ENCODE results near the gene AMACR. TPM values are rescaled to one million over a fixed set of nuclear protein-coding genes. Genes with fewer than 3 reads are reported as not detected.

Gene AMACR
- 10.9 and 12.1 TPM in 2 replicates for total RNA-seq (2014; rRNA removed; shearing (Covaris generic))

- DNase-seq (ENCODE audit: low read depth), result peak; percentile 93
Observed at GRCh38 chr5:34007621-34008600, at the start of gene AMACR. Gene AMACR, minus strand, starts transcription at chr5:34008050. Its CDS starts 31 bp downstream, at chr5:34008019.

GRCh38 chr5:34057569-34057968 is 49.7 kb upstream of the AMACR start:
- DNase-seq (ENCODE audit: low read depth), result no peak

- DNase-seq (ENCODE audit: low read depth), result no peak
Observed at GRCh38 chr5:34057118-34057517, 49.3 kb upstream of the AMACR start.

GRCh38 chr5:34055667-34056066 is 47.8 kb upstream of the AMACR start:
- no peak for DNase-seq (ENCODE audit: low read depth)

GRCh38 chr5:34054400-34054729 is 46.5 kb upstream of the AMACR start:
- DNase-seq (ENCODE audit: low read depth), result no peak

- no peak for DNase-seq (ENCODE audit: low read depth)
Observed at GRCh38 chr5:34053571-34054399, 45.9 kb upstream of the AMACR start.

GRCh38 chr5:34053133-34053532 is 45.3 kb upstream of the AMACR start:
- peak; percentile 38 for DNase-seq (ENCODE audit: low read depth)

GRCh38 chr5:34051374-34051980 is 43.6 kb upstream of the AMACR start:
- no peak for DNase-seq (ENCODE audit: low read depth)

- no peak for DNase-seq (ENCODE audit: low read depth)
Observed at GRCh38 chr5:34047774-34048572, 40.1 kb upstream of the AMACR start.

- DNase-seq (ENCODE audit: low read depth), result no peak
Observed at GRCh38 chr5:34047143-34047542, 39.3 kb upstream of the AMACR start.

- no peak for DNase-seq (ENCODE audit: low read depth)
Observed at GRCh38 chr5:34045996-34046395, 38.1 kb upstream of the AMACR start.

GRCh38 chr5:34045023-34045422 is 37.2 kb upstream of the AMACR start:
- DNase-seq (ENCODE audit: low read depth), result no peak

GRCh38 chr5:34043099-34043876 is 35.4 kb upstream of the AMACR start, which contains the start of gene C1QTNF3:
Gene C1QTNF3, minus strand, starts transcription at chr5:34043213. Its CDS starts 88 bp downstream, at chr5:34043125.
- DNase-seq (ENCODE audit: low read depth), result no peak

GRCh38 chr5:34042321-34042720 is 34.5 kb upstream of the AMACR start:
- DNase-seq (ENCODE audit: low read depth), result no peak

- DNase-seq (ENCODE audit: low read depth), result no peak
Observed at GRCh38 chr5:34041247-34041972, 33.6 kb upstream of the AMACR start.

GRCh38 chr5:34040472-34040871 is 32.6 kb upstream of the AMACR start:
- no peak for DNase-seq (ENCODE audit: low read depth)

GRCh38 chr5:34039398-34040157 is 31.7 kb upstream of the AMACR start:
- DNase-seq (ENCODE audit: low read depth), result no peak

GRCh38 chr5:34038838-34039237 is 31.0 kb upstream of the AMACR start:
- DNase-seq (ENCODE audit: low read depth), result no peak

GRCh38 chr5:34038390-34038789 is 30.5 kb upstream of the AMACR start:
- DNase-seq (ENCODE audit: low read depth), result no peak
